ENCODE data around the gene MX1. TPM values are rescaled to one million over a fixed set of nuclear protein-coding genes. Genes with fewer than 3 reads are reported as not detected.
"Not testable (repeated sequence)": the region's sequence is repeated elsewhere in the genome, so short reads cannot be mapped to it uniquely, and the experiment has no call there.

MX1 gene
- polyA plus RNA-seq, 1 donor, result 2.4 TPM

DNA sequence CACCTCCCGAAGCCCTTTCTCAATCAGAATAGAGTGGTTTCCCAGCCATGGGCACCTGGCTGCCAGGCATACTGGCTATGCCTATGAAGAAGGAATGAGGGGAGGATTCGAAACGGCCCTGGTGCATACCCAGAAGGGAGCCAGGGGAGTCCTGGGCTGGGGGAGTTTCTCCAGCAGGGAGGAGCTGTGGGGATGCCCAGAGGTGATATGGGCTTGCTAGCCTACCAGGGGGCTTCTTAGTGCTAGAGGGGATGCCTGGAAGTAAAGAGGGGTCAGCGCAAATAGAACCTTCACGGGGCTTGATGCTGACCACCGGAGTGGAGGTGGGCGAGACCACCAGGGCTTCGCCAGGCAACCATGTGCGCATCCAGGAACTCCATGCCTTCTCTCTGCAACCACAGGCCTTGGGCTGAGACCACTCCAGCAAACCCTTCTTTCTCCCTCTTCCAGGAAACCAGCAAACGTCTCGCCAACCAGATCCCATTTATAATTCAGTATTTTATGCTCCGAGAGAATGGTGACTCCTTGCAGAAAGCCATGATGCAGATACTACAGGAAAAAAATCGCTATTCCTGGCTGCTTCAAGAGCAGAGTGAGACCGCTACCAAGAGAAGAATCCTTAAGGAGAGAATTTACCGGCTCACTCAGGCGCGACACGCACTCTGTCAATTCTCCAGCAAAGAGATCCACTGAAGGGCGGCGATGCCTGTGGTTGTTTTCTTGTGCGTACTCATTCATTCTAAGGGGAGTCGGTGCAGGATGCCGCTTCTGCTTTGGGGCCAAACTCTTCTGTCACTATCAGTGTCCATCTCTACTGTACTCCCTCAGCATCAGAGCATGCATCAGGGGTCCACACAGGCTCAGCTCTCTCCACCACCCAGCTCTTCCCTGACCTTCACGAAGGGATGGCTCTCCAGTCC lies 18.2 kb upstream of the MX1 start:
- no peak for DNase-seq (ENCODE audit: low read depth)

DNA sequence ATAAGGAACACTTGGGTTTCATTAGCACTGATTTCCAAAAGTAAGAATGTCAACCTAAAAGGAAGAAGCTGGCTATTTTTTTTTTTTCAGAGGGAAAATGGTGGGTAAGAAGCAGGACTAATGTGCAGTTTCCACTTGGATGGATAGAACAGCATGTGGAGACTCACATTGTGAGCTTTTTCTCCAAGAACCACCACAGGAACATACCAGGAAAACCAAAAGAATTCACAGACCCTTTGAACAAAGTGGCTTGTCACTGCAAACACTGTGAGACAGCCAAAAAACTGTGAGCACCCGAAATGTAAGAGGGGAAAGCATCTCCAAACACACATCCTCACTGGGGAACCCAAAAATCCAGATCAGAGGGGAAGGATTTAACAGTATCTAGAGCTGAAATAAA lies 15.7 kb upstream of the MX1 start:
- DNase-seq (ENCODE audit: low read depth), result no peak

DNA sequence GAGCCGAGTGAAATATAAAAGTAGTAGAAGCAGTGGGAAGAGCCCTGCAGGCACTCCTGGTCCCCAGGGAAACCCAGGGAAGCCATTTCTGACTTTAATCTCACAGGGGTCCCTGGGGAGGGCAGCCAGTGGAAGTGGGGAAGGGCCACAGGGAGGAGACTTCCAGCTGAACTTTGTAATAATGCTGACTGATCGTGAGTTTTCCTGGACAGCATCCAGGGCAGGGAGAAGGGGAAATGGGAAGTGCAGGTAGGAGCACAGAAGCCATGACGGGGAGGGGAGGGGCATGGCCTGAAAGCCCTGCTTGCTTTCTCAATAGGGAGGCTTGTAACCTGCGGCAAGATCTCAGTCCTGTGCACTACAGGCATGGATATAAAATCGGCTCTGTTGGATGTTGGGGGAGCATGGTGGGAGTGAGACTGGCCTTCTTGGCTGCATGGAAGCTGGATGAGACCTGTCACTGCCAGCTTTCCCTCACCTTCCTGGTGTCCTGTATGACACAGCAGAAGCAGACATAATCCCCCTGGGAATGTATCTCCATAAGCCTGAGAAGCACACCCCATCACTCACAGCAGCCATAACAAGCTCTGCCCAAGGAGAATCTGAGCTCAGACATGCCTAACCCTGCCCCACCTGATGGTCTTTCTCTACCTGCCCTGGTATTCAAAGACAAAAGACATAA lies 15.1 kb upstream of the MX1 start:
- no peak for DNase-seq (ENCODE audit: low read depth)

DNA sequence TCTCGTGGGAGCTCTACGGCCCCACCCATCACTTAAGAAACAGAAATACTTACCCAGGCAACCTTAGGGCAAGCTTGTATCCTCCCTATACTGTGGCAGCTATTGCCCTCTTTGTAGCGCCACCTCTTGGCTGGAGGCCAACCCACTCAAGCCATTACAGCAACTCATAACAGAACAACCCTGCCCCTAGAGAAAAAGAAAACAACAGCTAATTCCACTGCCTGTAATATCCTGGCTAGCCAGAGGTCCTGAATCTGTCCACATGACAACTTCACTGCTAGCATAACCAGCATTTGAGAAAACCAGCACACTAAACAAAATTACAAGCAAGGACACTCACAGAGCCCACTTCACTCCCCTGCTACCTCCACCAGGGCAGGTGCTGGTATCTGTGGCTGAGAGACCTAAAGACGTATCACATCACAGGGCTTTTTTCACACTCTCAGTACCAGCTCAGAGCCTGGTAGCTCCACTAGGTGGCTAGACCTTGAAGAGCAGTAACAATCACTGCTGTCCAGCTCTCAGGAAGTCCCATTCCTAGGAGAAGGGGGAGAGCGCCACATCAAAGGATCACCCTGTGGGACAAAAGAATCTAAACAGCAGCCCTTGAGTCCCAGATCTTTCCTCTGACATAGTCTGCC lies 14.5 kb upstream of the MX1 start:
- no peak for DNase-seq (ENCODE audit: low read depth)

DNA sequence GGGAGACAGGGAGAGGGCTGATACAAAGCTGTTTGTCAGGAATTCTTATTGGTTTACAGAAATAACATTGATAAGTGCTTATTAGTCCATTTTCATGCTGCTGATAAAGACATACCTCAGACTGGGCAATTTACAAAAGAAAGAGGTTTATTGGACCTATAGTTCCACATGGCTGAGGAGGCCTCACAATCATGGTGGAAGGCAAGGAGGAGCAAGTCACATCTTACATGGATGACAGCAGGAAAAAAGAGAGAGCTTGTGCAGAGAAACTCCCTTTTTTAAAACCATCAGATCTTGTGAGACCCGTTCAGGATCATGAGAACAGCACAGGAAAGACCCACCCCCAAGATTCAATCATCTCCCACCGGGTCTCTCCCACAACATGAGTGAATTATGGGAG lies 8.5 kb upstream of the MX1 start:
- not testable (repeated sequence) for DNase-seq (ENCODE audit: low read depth)

DNA sequence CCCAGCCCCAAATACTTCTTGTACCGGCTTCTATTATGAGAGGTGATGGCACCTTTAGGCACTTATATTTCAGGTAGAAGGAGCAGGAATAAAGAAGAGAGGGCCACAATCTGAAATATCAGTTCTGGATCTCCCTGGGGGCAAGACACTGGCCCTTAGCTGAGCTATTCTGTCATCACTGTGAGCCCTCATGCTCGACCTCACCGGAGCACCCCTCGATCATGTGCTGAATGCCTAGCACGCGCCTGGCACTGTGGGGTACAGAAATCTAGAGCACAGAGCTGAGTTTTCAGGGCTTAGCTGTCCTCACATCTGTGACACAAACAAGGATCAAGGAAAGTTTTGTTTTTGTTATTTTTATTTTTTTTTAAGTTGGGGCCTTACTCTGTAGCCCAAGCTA lies 7.6 kb upstream of the MX1 start:
- DNase-seq (ENCODE audit: low read depth), result no peak

DNA sequence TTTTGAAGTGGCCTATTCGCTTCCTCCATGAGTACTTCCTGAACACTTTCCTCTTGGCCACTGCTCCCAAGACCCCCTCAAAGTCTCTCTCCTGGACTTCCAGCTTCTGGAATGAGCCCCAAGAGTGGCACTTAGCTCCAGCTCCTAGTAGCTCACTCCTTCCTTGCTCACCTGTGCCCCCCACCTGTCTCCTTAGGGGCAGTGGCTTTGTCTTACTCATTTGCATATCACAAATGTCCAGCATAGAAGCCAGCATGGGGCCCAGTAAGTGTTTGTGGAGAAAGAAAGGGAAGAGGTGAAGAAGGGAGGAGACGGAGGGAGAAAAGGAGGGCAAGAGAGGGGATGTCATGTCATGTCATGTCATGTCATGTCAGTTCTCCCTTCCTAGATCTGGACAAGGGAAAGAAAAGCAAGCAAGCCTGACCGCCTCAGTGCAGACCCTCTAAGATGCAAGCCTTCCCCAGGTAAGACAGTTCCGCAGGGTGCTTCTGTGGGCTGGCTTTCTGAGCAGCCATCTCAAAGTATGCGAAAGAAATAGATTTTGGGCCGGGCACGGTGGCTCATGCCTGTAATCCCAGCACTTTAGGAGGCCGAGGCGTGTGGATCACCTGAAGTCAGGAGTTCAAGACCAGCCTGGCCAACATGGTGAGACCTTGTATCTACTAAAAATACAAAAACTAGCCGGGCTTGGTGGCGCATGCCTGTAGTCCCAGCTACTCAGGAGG lies 6.9 kb upstream of the MX1 start:
- DNase-seq (ENCODE audit: low read depth), result no peak

DNA sequence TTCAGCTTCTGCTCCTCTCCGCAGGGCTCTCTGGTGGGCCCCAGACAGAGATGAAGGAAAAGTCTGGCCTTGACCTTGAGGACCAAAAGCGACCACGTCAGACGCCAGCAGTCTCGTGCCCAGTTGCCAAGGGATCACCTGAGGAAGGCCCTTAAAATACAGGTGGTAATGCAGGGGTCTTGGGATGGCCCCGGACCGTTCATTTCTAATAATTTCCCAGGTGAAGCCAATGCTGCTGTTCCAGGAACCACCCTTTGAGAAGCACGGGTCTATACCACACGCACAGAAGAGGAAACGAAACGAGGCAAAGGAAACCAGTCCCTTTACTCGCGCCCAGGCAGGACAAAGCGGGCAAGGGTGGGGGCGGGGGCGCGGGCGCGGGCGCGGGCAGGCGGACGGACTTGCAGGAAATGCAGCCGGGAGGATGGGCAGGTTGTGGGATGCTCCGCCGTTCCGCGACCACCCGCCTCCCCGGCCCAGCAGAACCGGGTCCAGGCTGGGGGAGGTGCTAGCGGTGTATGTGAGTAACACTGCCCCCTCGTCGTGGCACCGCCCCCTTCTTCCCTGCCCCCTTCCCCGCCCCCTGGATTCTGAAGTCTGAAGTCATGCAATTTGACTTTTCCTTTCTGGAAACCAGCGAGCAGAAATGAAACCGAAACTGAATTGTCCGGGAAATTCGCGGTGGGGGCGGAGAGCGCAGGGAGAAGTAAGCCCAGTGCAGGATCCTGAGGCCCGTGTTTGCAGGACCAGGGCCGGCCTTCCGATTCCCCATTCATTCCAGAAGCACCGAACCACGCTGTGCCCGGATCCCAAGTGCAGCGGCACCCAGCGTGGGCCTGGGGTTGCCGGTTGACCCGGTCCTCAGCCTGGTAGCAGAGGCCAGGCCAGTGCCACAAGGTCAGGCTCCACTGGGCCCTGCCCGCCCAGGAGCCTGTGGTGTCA lies 5.8 kb upstream of the MX1 start:
- peak; percentile 81 for DNase-seq (ENCODE audit: low read depth)

DNA sequence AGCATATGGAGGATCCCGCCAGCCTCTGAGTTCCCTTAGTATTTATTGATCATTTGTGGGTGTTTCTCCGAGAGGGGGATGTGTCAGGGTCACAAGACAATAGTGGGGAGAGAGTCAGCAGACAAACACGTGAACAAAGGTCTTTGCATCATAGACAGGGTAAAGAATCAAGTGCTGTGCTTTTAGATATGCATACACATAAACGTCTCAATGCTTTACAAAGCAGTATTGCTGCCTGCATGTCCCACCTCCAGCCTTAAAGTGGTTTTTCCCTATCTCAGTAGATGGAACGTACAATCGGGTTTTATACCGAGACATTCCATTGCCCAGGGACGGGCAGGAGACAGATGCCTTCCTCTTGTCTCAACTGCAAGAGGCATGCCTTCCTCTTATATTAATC lies 5.0 kb upstream of the MX1 start:
- not testable (repeated sequence) for DNase-seq (ENCODE audit: low read depth)

DNA sequence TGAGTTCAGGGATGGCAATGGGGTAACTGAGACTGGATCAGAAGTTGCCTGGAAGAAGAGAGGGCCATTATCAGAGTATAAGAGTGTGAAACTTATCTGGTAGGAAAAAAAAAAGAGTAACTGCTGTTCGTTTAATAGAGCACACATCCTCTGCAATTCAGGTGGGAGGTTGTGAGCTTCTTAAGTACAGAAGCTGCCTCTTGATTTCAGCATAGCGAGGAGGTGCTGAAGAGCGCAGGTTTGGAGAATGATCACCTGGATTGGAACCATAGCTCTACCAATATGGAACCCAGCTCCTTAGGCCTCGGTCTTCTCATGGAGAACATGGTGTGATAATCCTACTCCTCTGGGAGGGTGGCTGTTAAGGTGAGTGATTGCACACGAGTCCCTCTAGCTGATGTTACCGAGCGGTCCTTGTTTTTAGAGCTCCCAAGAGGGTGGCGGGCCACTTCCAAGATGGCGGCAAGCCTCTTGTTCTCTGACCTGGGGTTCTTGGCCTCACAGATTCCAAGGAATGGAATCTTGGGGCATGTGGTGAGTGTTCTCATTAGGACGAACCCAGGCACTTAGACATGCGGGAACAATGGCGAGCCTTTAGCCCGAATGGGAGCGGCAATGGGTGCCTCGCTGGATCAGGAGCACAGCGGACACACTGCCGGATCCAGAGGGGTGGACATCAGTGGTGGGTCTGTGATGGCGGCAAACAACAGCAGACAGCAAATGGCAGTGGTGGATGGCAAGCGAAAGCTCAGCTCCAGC lies 3.3 kb upstream of the MX1 start:
- no peak for DNase-seq (ENCODE audit: low read depth)

DNA sequence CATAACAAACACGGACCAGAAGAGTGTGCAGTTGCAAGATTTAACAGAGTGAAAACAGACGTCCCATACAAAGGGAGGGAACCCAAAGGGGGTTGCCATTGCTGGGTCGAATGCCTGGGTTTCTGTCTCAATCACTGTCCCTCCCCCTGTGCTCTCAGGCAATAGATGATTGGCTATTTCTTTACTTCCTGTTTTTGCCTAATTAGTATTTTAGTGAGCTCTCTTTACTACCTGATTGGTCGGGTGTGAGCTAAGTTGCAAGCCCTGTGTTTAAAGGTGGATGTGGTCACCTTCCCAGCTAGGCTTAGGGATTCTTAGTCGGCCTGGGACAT lies 2.8 kb upstream of the MX1 start:
- DNase-seq (ENCODE audit: low read depth), result not testable (repeated sequence)

DNA sequence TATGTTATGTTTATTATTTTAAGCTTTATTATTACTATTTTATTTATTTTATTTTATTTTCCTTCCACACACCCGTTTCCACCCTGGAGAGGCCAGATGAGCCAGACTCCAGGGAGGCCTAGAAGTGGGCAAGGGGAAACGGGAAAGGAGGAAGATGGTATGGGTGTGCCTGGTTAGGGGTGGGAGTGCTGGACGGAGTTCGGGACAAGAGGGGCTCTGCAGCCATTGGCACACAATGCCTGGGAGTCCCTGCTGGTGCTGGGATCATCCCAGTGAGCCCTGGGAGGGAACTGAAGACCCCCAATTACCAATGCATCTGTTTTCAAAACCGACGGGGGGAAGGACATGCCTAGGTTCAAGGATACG lies 468 bp upstream of the MX1 start:
- no peak for DNase-seq (ENCODE audit: low read depth)

DNA sequence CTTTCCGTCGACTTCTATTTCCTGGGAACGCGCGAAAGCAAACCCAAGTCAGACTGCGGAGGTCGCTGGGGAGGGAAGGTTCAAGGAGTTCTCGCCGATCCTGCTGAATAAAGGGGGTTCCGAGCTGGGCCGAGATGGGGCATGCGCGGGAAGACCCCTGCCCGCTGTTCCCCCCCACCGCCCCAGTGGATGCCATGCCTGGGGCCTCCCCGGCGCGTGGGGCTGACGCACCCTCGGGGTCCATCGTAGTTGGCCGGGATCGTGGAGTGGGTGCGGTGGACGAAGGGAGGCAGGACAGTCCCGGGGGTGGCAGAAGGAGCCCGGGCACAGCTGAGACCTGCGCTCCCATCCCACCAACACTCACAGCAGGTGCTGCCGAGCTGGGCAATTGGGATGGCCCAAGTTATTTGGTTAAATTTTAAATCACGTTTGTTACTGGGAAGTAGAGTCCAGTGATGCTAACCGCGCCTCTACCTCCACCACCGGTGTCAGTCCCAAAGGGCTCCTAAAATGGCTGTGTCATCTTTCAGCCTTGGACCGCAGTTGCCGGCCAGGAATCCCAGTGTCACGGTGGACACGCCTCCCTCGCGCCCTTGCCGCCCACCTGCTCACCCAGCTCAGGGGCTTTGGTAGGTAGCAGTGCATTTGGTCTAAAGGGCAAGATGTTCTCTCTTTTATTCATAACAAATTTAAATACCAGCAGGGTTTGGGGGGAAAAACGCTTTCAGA lies 801 bp downstream of the MX1 start:
- no peak for DNase-seq (ENCODE audit: low read depth)

DNA sequence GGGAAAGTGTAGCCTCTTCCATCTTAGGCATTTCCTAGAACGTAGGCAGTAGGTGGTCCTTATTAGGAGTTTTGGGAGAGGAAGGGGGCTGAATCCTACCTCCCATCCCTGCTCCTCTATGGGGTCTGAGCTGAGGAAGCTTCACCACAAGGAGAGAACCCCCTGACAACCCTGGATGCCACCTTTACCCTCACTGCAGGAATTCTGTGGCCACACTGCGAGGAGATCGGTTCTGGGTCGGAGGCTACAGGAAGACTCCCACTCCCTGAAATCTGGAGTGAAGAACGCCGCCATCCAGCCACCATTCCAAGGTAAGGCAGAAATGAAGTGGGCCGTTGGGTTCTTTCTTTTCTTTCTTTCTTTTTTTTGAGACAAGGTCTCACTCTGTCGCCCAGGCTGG lies 1.5 kb downstream of the MX1 start:
- no peak for DNase-seq (ENCODE audit: low read depth)

DNA sequence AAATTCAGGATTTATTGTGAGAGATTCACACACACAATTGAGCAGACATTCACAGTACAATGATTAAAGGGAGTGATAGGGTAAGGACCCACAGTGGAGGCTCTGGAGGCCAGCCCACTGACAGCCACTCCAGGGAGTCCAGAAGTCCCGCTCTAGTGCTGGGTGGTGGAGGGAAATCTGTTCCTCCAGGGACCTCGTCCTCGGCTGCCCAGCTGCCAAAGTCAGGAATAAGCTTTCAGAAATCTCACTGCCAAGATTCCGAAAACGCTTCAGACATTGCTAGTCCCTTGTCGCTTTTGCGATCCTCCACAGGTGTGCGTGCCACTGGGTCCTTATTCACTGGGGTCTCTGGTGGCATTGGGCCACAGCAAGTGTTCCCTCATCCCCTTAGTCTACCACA lies 2.3 kb downstream of the MX1 start:
- DNase-seq (ENCODE audit: low read depth), result no peak

DNA sequence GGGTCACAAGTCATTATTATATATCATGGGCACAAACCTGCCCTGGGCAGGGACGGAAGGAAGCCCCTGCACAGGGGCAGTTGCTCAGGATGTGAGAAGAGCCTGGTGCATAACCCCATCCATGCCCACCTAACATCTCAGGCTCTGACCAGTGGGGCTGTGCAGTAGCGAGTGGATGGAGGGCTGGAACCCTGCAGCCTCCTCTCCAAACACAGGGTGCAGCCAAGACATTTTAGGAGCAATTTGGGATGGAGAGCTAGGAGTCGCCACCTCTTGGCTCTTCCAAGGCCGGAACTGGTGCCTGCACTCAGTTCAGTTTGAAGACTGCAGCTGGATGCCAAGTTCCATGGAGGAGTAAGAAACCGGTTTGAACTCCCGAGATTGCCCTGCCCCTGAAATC lies 2.8 kb downstream of the MX1 start:
- DNase-seq (ENCODE audit: low read depth), result no peak

DNA sequence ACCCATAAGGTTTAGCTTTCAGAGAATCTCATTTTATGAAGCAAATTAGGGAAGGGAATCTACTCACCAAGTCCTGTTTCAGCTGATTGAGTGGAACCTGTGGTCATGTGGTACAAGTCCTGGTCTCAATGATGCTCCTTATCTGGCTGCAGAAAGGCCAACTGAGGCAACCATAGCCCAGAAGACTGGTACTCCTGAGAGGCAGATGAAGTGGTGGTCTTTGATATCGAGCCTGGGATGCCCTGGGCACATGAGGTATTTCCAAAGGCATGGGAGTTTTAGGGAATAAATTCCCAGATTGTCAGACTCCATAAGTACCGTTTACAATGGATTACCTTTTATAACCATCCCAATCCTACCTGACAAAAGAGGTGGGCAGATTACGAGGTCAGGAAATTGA lies 3.3 kb downstream of the MX1 start:
- DNase-seq (ENCODE audit: low read depth), result no peak

DNA sequence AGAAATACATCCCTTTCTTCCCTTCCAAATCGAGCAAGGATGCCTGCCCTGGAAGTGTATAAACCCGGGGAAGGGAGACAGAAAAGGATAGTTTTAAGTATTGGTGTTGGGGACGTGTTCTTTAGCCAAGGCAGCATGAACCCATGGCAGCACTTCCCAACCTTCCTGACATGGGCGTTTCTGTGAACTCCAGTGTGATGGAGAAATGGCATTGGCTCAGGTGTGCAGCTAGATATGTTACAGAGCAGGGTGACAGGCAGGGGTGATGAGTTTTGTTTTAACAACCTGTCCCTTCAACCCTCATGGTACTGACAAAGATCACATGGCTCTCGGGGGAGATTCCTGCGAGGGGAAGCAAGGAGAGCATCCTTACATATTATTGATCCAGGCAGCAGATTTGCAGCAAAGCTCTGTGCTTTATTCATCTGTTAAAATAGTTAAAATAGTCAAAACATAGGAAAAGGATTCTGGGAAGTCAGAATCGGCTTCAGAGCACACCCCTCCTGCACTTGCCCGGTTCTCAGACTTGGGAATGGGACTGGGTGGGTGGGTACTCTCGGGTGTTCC lies 4.0 kb downstream of the MX1 start:
- no peak for DNase-seq (ENCODE audit: low read depth)

DNA sequence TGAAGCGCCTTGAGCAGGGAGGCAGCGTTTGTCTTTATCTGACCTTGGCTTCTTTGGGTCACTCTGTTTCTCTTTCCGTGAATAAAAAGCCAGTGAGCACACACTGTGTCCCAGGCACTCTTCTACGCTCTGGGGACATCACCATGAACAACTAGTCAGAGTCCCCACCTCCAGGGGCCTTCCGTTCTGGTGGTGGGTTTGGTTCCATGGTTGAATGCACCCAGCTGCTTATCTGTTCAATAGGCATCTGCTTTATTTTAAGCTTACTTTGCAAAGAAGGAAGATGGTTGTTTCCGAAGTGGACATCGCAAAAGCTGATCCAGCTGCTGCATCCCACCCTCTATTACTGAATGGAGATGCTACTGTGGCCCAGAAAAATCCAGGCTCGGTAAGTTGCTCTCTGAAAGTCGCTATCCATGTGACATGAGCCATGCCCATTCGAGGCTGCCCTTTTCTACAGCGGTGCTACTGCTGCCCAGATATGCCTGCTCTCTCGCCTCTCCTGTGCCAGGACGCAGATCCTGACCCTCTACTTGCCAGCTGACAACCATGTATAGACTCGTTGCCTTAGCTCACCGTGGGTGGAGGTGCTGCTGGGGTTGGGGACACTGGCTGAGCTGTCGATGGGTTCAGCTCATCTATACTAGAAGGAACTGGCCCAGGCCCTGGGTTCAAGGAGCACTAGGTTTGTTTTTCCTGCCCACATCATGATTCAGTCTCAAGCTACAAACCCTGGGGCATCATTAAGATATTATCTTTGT lies 5.9 kb downstream of the MX1 start:
- no peak for DNase-seq (ENCODE audit: low read depth)
